Mucosa of gallbladder (tissue), 1 donor: ENCODE results near the gene R3HDM2. TPM values are rescaled to one million over a fixed set of nuclear protein-coding genes. Genes with fewer than 3 reads are reported as not detected.

Experiments
- DNase-seq: peaks from one replicate; pipeline ENCODE4 v3.0.0-alpha.2; 2020; ENCODE audit warnings: low spot score
- total RNA-seq: library from RNA; stranded (reverse); gene quantifications from one replicate; pipeline ENCODE4 v1.2.1, GENCODE V29; 2021
- donor health status: DM: no; HTN: no; CAD: no.

The R3HDM2 gene
- total RNA-seq, 1 donor from 2014 or later: 73.5 TPM

- no peak for DNase-seq
Observed at GRCh38 chr12:57467212-57467874, 36.5 kb upstream of the R3HDM2 start.

DNA sequence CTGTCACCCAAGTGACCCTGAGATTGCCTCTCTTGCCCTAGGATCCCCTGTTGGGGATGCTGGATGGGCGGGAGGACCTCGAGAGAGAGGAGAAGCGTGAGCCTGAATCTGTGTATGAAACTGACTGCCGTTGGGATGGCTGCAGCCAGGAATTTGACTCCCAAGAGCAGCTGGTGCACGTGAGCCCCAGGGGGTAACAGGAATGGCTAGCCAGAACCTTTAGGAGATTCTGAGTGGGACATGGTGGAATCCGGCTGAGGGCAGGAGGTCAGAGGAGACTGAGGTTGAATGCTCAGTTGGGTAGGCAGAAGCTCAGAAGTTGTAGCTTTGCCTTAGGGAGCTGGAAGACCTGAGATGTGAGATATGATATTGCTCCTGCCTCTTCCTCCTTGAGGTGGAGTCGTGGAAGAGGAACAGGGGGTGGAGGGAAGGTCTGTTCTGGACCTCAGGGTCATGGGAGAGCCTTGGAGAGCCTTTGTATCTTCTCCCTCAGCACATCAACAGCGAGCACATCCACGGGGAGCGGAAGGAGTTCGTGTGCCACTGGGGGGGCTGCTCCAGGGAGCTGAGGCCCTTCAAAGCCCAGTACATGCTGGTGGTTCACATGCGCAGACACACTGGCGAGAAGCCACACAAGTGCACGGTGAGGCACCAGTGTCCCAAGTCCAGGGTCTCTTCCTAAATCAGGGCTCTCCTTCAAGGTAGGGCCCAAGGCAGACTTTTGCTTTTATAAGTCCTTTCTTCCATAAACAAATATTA lies 35.1 kb upstream of the R3HDM2 start:
- no peak for DNase-seq

GRCh38 chr12:57465030-57465746 lies 34.3 kb upstream of the R3HDM2 start:
- DNase-seq: no peak

DNA sequence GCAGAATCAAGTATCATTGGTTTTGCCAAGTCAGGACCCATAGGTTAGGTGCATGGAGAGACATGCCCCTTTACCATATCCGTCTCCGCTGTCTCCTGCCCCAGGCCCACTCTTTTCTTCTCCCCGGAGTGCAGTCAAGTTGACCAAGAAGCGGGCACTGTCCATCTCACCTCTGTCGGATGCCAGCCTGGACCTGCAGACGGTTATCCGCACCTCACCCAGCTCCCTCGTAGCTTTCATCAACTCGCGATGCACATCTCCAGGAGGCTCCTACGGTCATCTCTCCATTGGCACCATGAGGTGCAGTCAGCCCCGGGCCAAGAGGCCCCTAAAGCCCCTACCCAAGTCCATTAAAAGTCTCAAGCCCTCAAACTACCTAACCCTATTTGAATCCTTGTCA lies 33.7 kb upstream of the R3HDM2 start:
- no peak for DNase-seq

- DNase-seq: no peak
Observed at GRCh38 chr12:57462912-57463253, 32.0 kb upstream of the R3HDM2 start.

- DNase-seq: peak; percentile 85
Observed at GRCh38 chr12:57462251-57462911, 31.5 kb upstream of the R3HDM2 start.

DNA sequence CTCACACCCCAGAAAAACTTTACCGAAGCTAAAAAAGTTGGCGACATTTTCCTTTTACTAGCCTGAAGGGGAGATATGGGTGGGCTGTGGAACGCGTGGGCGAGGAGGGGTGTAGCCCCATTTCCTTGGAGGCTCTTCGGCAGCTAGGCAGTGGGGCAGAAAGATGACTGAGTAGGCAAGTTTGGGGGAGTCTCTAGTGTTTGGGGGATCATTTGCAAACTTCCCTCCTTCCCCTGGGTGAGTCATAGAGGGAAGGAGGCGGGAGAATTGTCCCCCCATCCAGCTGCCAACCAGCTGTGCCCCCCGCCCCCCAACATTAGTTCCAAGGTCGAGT lies 31.0 kb upstream of the R3HDM2 start:
- DNase-seq: no peak

DNA sequence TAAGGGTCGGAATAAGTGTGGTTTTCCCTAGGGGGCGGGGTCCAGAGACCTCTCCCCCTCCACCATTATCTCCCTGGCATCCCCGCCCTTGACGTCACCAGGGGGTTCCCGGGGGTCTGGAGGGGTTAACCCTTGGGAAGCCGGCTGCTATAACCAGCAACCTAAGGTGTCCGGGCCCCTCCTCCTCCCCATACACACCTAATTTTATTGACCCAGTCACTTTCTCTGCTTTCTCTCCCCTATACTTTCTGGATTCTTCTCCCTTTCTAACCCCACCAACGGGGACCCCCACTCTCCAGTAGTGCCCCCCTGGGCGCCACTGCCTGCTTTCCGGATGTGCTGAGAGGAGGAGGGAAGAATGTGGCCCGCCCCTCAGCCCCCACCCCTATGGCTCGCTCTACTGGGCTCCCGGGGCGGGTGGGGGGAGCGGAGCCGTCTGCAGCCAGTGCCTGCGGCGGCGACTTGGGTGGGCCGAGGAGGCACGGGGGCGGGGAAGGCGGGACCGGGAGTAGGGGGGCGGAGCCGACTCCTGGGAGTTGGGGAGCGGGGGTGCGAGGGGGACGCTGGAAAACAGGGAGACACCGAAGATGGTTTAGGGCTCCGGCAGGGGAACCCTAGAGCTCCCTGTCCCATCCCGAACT lies 30.6 kb upstream of the R3HDM2 start:
- peak; percentile 58 for DNase-seq

GRCh38 chr12:57460841-57461275 lies 30.0 kb upstream of the R3HDM2 start:
- no peak for DNase-seq

GRCh38 chr12:57460468-57460784 lies 29.6 kb upstream of the R3HDM2 start:
- no peak for DNase-seq

GRCh38 chr12:57459750-57460467 lies 29.1 kb upstream of the R3HDM2 start, which contains the start of gene GLI1:
GLI1 (plus strand) TSS chr12:57459785; CDS start chr12:57463692, 3,907 bp downstream.
- no peak for DNase-seq

DNA sequence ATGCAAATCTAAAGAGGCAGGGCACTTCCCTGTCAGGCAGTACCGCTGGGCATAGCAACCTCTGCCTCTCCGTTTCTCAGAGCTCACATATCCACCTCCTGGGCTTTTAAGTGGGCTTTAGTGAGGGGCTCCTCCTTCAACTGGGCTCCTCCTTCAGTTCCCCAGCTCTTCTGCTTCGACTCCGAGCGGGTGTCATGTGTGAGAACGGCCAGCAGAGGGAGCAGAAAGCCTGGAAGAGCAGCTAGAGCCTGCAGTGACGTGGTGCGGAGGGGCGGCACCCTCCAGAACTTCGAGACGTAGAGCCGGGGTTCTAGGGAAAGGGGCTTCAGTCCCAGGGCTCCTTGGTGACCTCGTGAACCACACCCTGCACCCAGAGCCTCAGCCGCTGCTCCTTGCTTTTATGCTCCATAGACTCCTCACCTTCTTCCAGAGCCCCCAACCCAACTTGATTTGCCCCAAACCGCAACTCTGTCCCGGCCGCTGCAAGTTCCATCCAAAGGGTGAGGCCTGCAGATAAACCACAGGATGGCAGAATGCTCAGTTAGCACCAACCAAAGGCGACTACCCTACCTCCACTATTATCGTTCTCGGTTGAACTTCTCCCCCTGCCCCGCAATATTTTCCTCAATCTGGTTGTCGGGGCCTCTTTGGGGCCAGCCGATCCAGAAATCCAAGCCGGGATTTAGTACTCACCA lies 28.4 kb upstream of the R3HDM2 start:
- DNase-seq: peak; percentile 94

- no peak for DNase-seq
Observed at GRCh38 chr12:57458665-57459054, 27.8 kb upstream of the R3HDM2 start.

GRCh38 chr12:57456737-57457490 lies 26.1 kb upstream of the R3HDM2 start:
- DNase-seq: no peak

GRCh38 chr12:57456145-57456700 lies 25.4 kb upstream of the R3HDM2 start:
- DNase-seq: no peak

DNA sequence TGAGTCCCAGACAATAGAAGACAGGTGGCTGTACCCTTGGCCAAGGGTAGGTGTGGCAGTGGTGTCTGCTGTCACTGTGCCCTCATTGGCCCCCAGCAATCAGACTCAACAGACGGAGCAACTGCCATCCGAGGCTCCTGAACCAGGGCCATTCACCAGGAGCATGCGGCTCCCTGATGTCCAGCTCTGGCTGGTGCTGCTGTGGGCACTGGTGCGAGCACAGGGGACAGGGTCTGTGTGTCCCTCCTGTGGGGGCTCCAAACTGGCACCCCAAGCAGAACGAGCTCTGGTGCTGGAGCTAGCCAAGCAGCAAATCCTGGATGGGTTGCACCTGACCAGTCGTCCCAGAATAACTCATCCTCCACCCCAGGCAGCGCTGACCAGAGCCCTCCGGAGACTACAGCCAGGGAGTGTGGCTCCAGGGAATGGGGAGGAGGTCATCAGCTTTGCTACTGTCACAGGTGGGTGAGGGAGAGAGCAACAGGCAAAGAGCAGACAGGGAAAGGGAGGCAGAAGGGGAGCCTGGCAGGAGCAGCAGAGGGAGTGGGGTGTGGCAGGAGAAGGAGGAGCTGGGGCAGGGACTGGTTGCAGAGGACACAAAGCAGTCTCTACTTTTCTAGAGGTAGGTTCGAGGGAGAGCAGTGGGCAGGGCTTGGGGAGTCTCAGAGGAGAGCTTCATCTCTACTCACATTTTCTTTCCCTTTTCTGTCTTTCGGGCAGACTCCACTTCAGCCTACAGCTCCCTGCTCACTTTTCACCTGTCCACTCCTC lies 24.7 kb upstream of the R3HDM2 start:
- DNase-seq: no peak

- peak; percentile 73 for DNase-seq
Observed at GRCh38 chr12:57454566-57455373, 23.9 kb upstream of the R3HDM2 start, which contains the start of gene INHBE. INHBE (plus strand) TSS chr12:57455307; CDS start chr12:57455537, 230 bp downstream.

DNA sequence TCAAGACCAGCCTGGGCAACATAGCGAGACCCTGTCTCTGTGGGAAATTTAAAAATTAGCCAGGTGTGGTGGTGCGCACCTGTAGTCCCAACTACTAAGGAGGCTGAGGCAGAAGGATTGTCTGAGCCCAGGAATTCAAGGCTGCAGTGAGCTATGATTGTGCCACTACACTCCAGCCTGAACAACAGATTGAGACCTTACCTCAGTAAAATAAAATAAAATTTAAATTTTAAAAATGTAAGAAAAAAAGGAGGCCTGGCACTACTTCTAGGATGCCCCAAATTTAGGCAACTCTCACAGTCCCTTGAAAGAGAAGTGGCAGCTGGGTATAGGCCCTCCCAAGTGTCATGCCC lies 23.3 kb upstream of the R3HDM2 start:
- no peak for DNase-seq
